GM21619 (cell line): ENCODE results near the gene ATP9A.

ENCODE experiments used
- ATAC-seq: cut with Tn5 transposase; IDR thresholded peaks from one replicate; pipeline ENCODE4 v1.9.1; 2021; ENCODE audit not compliant: unreplicated experiment

The ATP9A gene

GRCh38 chr20:51554538-51555165 is 213.5 kb downstream of the ATP9A start:
- no peak for ATAC-seq

- ATAC-seq, result no peak
These were observed 214.2 kb downstream of the ATP9A start for GRCh38 chr20:51553897-51554486.

GRCh38 chr20:51551186-51551585 is 217.0 kb downstream of the ATP9A start:
- no peak for ATAC-seq

- no peak for ATAC-seq
These were observed 218.7 kb downstream of the ATP9A start for GRCh38 chr20:51549474-51549873.

- no peak for ATAC-seq
These were observed 220.2 kb downstream of the ATP9A start for GRCh38 chr20:51547951-51548350.
